ENCODE measurements around the gene FHL5. TPM values are rescaled to one million over a fixed set of nuclear protein-coding genes. Genes with fewer than 3 reads are reported as not detected.
A peak's percentile ranks its signal among the peaks of the same experiment; 100 is the strongest.
"Not testable (repeated sequence)": the region's sequence is repeated elsewhere in the genome, so short reads cannot be mapped to it uniquely, and the experiment has no call there.

The FHL5 gene
- total RNA-seq, 4 donors from 2014 or later, result 11.6 to 24.8 (median 18.1) TPM

DNA sequence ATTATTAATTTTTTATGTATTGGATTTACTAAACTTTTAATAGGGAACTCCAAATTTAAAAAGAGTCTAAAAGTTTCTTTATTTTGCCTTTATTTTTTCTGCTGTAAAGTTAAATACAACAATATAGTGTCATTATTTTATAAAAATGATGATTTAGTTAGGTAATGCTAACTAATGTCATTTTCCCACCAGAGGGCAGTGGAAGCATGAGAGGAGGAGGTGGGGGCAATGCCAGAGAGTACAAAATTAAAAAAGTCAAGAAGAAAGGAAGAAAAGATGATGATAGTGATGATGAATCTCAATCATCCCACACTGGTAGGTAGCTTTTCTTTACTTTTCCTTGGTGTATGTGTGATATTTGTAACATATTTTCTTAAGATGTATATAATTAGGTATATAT is 20.2 kb upstream of the FHL5 start:
- H3K9me3 ChIP-seq, result no peaks in the 10 kb centered on the region
- H3K27ac ChIP-seq, result no peak overlapping the region
- no peak for TF ChIP-seq POLR2A (IDR thresholded peaks at IDR 0.05)
- TF ChIP-seq, protein P1, sequence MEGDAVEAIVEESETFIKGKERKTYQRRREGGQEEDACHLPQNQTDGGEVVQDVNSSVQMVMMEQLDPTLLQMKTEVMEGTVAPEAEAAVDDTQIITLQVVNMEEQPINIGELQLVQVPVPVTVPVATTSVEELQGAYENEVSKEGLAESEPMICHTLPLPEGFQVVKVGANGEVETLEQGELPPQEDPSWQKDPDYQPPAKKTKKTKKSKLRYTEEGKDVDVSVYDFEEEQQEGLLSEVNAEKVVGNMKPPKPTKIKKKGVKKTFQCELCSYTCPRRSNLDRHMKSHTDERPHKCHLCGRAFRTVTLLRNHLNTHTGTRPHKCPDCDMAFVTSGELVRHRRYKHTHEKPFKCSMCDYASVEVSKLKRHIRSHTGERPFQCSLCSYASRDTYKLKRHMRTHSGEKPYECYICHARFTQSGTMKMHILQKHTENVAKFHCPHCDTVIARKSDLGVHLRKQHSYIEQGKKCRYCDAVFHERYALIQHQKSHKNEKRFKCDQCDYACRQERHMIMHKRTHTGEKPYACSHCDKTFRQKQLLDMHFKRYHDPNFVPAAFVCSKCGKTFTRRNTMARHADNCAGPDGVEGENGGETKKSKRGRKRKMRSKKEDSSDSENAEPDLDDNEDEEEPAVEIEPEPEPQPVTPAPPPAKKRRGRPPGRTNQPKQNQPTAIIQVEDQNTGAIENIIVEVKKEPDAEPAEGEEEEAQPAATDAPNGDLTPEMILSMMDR (IDR thresholded peaks at IDR 0.05 in 4 of 5, conservative IDR thresholded peaks at IDR 0.05 in 1 of 5), result peak in 2 of 5 experiments; percentile 17 to 27
- H3K4me3 ChIP-seq, result no peak overlapping the region
- intact Hi-C loops (cut with DNase I; ENCODE audit: low total_unique reads), result no loop called here
- no peak for DNase-seq
- in situ Hi-C loops (cut with MboI; ENCODE audit: low sequenced_read_pairs in 4 of 4), result loop anchor here in 2 of 4 donors (25.0 kb wide), 1 partner anchor 345 kb away; the partner anchor contains the start of gene NDUFAF4 (in 2 of the 2)
- no peak for ATAC-seq
- H3K36me3 ChIP-seq, result peaks cover 0 to 93% of the 10 kb centered on the region in 2 donors
- no peaks in the 10 kb centered on the region for H3K27me3 ChIP-seq
- H3K4me1 ChIP-seq, result no peaks in the 10 kb centered on the region

GRCh38 chr6:96545882-96546281 is 17.0 kb upstream of the FHL5 start:
- no peaks in the 10 kb centered on the region for H3K9me3 ChIP-seq
- H3K4me1 ChIP-seq, result no peaks in the 10 kb centered on the region
- peaks cover 0 to 91% of the 10 kb centered on the region in 2 donors for H3K36me3 ChIP-seq
- H3K27ac ChIP-seq, result no peak overlapping the region
- DNase-seq, result no peak
- ATAC-seq, result no peak
- TF ChIP-seq POLR2A (IDR thresholded peaks at IDR 0.05), result no peak
- TF ChIP-seq, protein P1 (IDR thresholded peaks at IDR 0.05 in 4 of 5, conservative IDR thresholded peaks at IDR 0.05 in 1 of 5), result no peak
- in situ Hi-C loops (cut with MboI; ENCODE audit: low sequenced_read_pairs in 4 of 4), result loop anchor here in 2 of 4 donors (25.0 kb wide), 1 partner anchor 341 kb away; the partner anchor contains the start of gene NDUFAF4 (in 2 of the 2)
- no peak overlapping the region for H3K4me3 ChIP-seq
- no peaks in the 10 kb centered on the region for H3K27me3 ChIP-seq
- intact Hi-C loops (cut with DNase I; ENCODE audit: low total_unique reads), result no loop called here

DNA sequence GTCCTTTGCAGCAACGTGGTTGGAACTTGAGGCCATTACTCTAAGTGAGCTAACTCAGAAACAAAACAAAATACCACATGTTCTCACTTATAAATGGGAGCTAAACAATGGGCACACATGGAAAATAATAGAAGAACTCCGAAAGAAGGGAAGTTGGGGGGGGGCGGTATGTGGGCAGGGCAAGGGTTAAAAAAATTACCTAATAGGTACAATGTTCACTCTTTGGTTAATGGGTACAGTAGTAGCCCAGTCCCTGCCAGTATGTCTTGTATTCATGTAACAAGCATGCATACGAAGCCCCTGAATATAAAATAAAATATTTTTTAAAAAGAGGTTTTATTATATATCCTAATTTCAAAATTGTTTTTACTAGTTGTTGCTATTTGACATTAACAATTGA is 15.3 kb upstream of the FHL5 start:
- no peak for TF ChIP-seq POLR2A (IDR thresholded peaks at IDR 0.05)
- TF ChIP-seq, protein P1 (IDR thresholded peaks at IDR 0.05 in 4 of 5, conservative IDR thresholded peaks at IDR 0.05 in 1 of 5), result no peak
- intact Hi-C loops (cut with DNase I; ENCODE audit: low total_unique reads), result no loop called here
- DNase-seq (no peak), ATAC-seq (no peak)
- in situ Hi-C loops (cut with MboI; ENCODE audit: low sequenced_read_pairs in 4 of 4), result loop anchor here in 2 of 4 donors (25.0 kb wide), 1 partner anchor 340 kb away; the partner anchor contains the start of gene NDUFAF4 (in 2 of the 2)
- no peak overlapping the region for H3K4me3 ChIP-seq
- no peaks in the 10 kb centered on the region for H3K9me3 ChIP-seq
- H3K36me3 ChIP-seq, result peaks cover 0 to 96% of the 10 kb centered on the region in 2 donors
- no peaks in the 10 kb centered on the region for H3K27me3 ChIP-seq
- no peak overlapping the region for H3K27ac ChIP-seq
- no peaks in the 10 kb centered on the region for H3K4me1 ChIP-seq

GRCh38 chr6:96554558-96554957 is 8.4 kb upstream of the FHL5 start:
- Histone ChIP-seq H3K4me1 (no peaks in the 10 kb centered on the region), H3K27me3 (no peaks in the 10 kb centered on the region), H3K27ac (no peak overlapping the region), H3K4me3 (no peak overlapping the region), H3K36me3 (peaks cover 9 to 66% of the 10 kb centered on the region in 2 donors), H3K9me3 (no peaks in the 10 kb centered on the region)
- no peak for TF ChIP-seq POLR2A (IDR thresholded peaks at IDR 0.05)
- TF ChIP-seq, protein P1 (IDR thresholded peaks at IDR 0.05 in 4 of 5, conservative IDR thresholded peaks at IDR 0.05 in 1 of 5), result no peak
- intact Hi-C loops (cut with DNase I; ENCODE audit: low total_unique reads), result no loop called here
- ATAC-seq (no peak), DNase-seq (no peak)
- in situ Hi-C loops (cut with MboI; ENCODE audit: low sequenced_read_pairs in 4 of 4), result no loop called here

DNA sequence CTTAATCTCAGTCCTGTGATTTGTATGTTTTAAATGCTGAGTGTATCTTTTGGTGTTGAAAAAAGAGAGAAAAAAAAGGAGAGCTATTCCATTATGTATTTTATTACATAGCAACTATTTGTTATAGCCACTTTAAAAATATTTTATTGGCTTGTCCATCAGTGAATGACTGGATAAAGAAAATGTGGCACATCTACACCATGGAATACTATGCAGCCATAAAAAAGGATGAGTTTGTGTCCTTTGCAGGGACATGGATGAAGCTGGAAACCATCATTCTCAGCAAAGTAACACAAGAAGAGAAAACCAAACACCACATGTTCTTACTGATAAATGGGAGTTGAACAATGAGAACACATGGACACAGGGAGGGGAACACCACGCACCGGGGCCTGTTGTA is 3.2 kb upstream of the FHL5 start:
- H3K36me3 ChIP-seq, result peaks cover 0 to 15% of the 10 kb centered on the region in 2 donors
- H3K27me3 ChIP-seq; DNase-seq; H3K4me3 ChIP-seq; H3K9me3 ChIP-seq; in situ Hi-C loops (cut with MboI; ENCODE audit: low sequenced_read_pairs in 4 of 4); H3K27ac ChIP-seq; ATAC-seq; intact Hi-C loops (cut with DNase I; ENCODE audit: low total_unique reads); H3K4me1 ChIP-seq: not testable (repeated sequence)
